ENCODE data around the gene ZNF74. TPM values are rescaled to one million over a fixed set of nuclear protein-coding genes. Genes with fewer than 3 reads are reported as not detected.

The ZNF74 gene
- total and polyA plus RNA-seq, 10 of the 15 experiments (the other 5 are each of a cell fraction or from before 2014, with no cell fraction given): 0.37 to 9.3 (median 5.1) TPM

- no peak for TF ChIP-seq PRDM15 (CRISPR knock-in tag; IDR thresholded peaks at IDR 0.05)
- no peak for TF ChIP-seq FOS (IDR thresholded peaks at IDR 0.05; ENCODE audit: borderline replicate concordance, extremely low read depth, insufficient read length)
- TF ChIP-seq ELK1 (IDR thresholded peaks at IDR 0.05; ENCODE audit: low read depth, low read length): no peak
- no peak for TF ChIP-seq STAT1 (conservative IDR thresholded peaks at IDR 0.05)
- no peak for TF ChIP-seq MEF2B (IDR thresholded peaks at IDR 0.05; ENCODE audit: partially characterized antibody, poor library complexity, severe bottlenecking)
- TF ChIP-seq BCL3 (IDR thresholded peaks at IDR 0.05; ENCODE audit: borderline replicate concordance, insufficient read depth, low read depth, low read length, poor library complexity, severe bottlenecking): no peak
- TF ChIP-seq ZBTB11 (CRISPR knock-in tag; IDR thresholded peaks at IDR 0.05): no peak
- TF ChIP-seq STAT3 (IDR thresholded peaks at IDR 0.05; ENCODE audit: low read depth, low read length): no peak
- TF ChIP-seq CHD2 (IDR thresholded peaks at IDR 0.05; ENCODE audit: borderline replicate concordance, low read depth, low read length): no peak
- no peak for TF ChIP-seq NFYB (IDR thresholded peaks at IDR 0.05; ENCODE audit: insufficient read depth, low read depth, low read length)
These were observed 3.5 kb upstream of the ZNF74 start (continued) for GRCh38 chr22:20390394-20390907.
